Retinal pigment epithelial cell (primary cell): Measurements from ENCODE around the gene FRAT2.

Experiments
- DNase-seq: peaks from one replicate; pipeline ENCODE4 v3.0.0-alpha.2; 2010; ENCODE audit warnings: low read depth
- H3K4me3 ChIP-seq: 2 replicates; pipeline ENCODE4 v1.5.1; 2011; ENCODE audit warnings: mild to moderate bottlenecking, low read length, control low read depth, moderate library complexity
- TF ChIP-seq, protein P1 (sequence below): conservative IDR thresholded peaks from 2 replicates; pipeline ENCODE4 v1.5.1; 2011; ENCODE audit warnings: low read depth, low read length, control low read depth, inconsistent platforms

Gene FRAT2

GRCh38 chr10:97332591-97333350 is 1.8 kb downstream of the FRAT2 start:
- DNase-seq, result peak; percentile 45
- H3K4me3 ChIP-seq, result peak overlapping the region; percentile 57
- TF ChIP-seq, protein P1, sequence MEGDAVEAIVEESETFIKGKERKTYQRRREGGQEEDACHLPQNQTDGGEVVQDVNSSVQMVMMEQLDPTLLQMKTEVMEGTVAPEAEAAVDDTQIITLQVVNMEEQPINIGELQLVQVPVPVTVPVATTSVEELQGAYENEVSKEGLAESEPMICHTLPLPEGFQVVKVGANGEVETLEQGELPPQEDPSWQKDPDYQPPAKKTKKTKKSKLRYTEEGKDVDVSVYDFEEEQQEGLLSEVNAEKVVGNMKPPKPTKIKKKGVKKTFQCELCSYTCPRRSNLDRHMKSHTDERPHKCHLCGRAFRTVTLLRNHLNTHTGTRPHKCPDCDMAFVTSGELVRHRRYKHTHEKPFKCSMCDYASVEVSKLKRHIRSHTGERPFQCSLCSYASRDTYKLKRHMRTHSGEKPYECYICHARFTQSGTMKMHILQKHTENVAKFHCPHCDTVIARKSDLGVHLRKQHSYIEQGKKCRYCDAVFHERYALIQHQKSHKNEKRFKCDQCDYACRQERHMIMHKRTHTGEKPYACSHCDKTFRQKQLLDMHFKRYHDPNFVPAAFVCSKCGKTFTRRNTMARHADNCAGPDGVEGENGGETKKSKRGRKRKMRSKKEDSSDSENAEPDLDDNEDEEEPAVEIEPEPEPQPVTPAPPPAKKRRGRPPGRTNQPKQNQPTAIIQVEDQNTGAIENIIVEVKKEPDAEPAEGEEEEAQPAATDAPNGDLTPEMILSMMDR, result peak; percentile 50

- H3K4me3 ChIP-seq, result no peak overlapping the region
- TF ChIP-seq, protein P1, result no peak
- no peak for DNase-seq
Observed at GRCh38 chr10:97331153-97331703, 3.3 kb downstream of the FRAT2 start.

DNA sequence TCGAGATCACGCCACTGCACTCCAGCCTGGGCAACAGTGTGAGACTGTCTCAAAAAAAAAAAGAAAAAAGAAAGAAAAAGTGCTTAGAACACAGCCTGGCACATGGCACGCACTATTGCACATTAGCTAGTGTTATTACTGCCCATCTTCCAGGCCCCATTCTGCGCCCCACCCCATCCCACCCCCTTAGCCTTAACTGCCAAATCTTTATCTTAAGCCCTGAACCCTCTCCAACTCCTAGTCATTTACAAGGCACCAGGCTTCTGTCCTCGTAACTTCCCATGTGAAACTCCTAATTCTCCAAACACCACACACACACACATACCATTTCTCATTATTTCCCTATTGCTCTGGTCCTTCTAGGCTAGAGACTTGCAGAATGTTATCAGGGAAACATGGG is 4.8 kb downstream of the FRAT2 start:
- TF ChIP-seq, protein P1, result no peak
- DNase-seq, result no peak
- H3K4me3 ChIP-seq, result no peak overlapping the region

GRCh38 chr10:97328646-97329453 is 5.7 kb downstream of the FRAT2 start:
- H3K4me3 ChIP-seq, result no peak overlapping the region
- TF ChIP-seq, protein P1, result no peak
- DNase-seq, result no peak

- TF ChIP-seq, protein P1, result no peak
- no peak for DNase-seq
- H3K4me3 ChIP-seq, result no peak overlapping the region
Observed at GRCh38 chr10:97327348-97328294, 6.9 kb downstream of the FRAT2 start.

GRCh38 chr10:97325754-97326153 is 8.8 kb downstream of the FRAT2 start:
- DNase-seq, result no peak
- TF ChIP-seq, protein P1, result no peak
- H3K4me3 ChIP-seq, result no peak overlapping the region
